GM18511 (cell line): ENCODE data around the gene UPB1.

Experiments used
- ATAC-seq: cut with Tn5 transposase; IDR thresholded peaks from one replicate; pipeline ENCODE4 v1.9.1; 2021; ENCODE audit warnings: mild to moderate bottlenecking, moderate library complexity; ENCODE audit not compliant: unreplicated experiment

The UPB1 gene

GRCh38 chr22:24503843-24504338, 8.8 kb downstream of the UPB1 start:
- ATAC-seq: no peak

GRCh38 chr22:24504540-24504939, 9.4 kb downstream of the UPB1 start:
- ATAC-seq: no peak

- no peak for ATAC-seq
Observed at GRCh38 chr22:24504956-24505736, 10.0 kb downstream of the UPB1 start.

- ATAC-seq: no peak
Observed at GRCh38 chr22:24506802-24507438, 11.8 kb downstream of the UPB1 start.

GRCh38 chr22:24507716-24508115, 12.6 kb downstream of the UPB1 start:
- no peak for ATAC-seq

- no peak for ATAC-seq
Observed at GRCh38 chr22:24510637-24511625, 15.8 kb downstream of the UPB1 start.

GRCh38 chr22:24512043-24512442, 16.9 kb downstream of the UPB1 start:
- ATAC-seq: no peak

GRCh38 chr22:24513378-24514240, 18.5 kb downstream of the UPB1 start:
- no peak for ATAC-seq

GRCh38 chr22:24514241-24515026, 19.3 kb downstream of the UPB1 start:
- no peak for ATAC-seq

- no peak for ATAC-seq
Observed at GRCh38 chr22:24515027-24515338, 19.9 kb downstream of the UPB1 start.

GRCh38 chr22:24516301-24516737, 21.2 kb downstream of the UPB1 start:
- ATAC-seq: no peak

GRCh38 chr22:24517446-24517845, 22.3 kb downstream of the UPB1 start:
- ATAC-seq: no peak

GRCh38 chr22:24518228-24518627, 23.1 kb downstream of the UPB1 start:
- ATAC-seq: no peak

GRCh38 chr22:24518771-24519485, 23.8 kb downstream of the UPB1 start:
- ATAC-seq: no peak

GRCh38 chr22:24519496-24519895, 24.4 kb downstream of the UPB1 start:
- ATAC-seq: no peak

- peak; percentile 55 for ATAC-seq
Observed at GRCh38 chr22:24521791-24522245, 26.7 kb downstream of the UPB1 start.

- no peak for ATAC-seq
Observed at GRCh38 chr22:24523873-24524272, 28.7 kb downstream of the UPB1 start.

GRCh38 chr22:24525416-24526037, 30.4 kb downstream of the UPB1 start:
- ATAC-seq: peak; percentile 83
